C4-2B (cell line): Measurements from ENCODE around the gene LYRM4.

Source experiments
- H3K27ac ChIP-seq: fragments of 450-650 bp; 2 replicates; pipeline ENCODE4 v1.5.1; 2017
- CTCF ChIP-seq: fragments of 450-650 bp; conservative IDR thresholded peaks from 2 replicates; pipeline ENCODE4 v1.5.1; 2017; ENCODE audit warnings: mild to moderate bottlenecking
- ZFX ChIP-seq: fragments of 450-650 bp; IDR thresholded peaks from 2 replicates; pipeline ENCODE4 v1.6.1; 2017

Gene LYRM4

GRCh38 chr6:5290097-5290496 lies 29.3 kb upstream of the LYRM4 start:
- H3K27ac ChIP-seq, result no peak overlapping the region
- TF ChIP-seq ZFX, result no peak
- no peak for TF ChIP-seq CTCF

- no peak for TF ChIP-seq CTCF
- no peak for TF ChIP-seq ZFX
- H3K27ac ChIP-seq, result no peak overlapping the region
These were observed 27.2 kb upstream of the LYRM4 start for GRCh38 chr6:5287966-5288297.

GRCh38 chr6:5287205-5287965 lies 26.6 kb upstream of the LYRM4 start:
- no peak overlapping the region for H3K27ac ChIP-seq
- TF ChIP-seq CTCF (no peak), ZFX (no peak)

GRCh38 chr6:5286780-5287179 lies 26.0 kb upstream of the LYRM4 start:
- no peak overlapping the region for H3K27ac ChIP-seq
- TF ChIP-seq ZFX (no peak), CTCF (no peak)

- TF ChIP-seq CTCF, result no peak
- no peak for TF ChIP-seq ZFX
- no peak overlapping the region for H3K27ac ChIP-seq
These were observed 24.8 kb upstream of the LYRM4 start for GRCh38 chr6:5285526-5285925.

GRCh38 chr6:5285081-5285480 lies 24.3 kb upstream of the LYRM4 start:
- no peak for TF ChIP-seq ZFX
- TF ChIP-seq CTCF, result no peak
- H3K27ac ChIP-seq, result no peak overlapping the region

GRCh38 chr6:5282191-5282623 lies 21.5 kb upstream of the LYRM4 start:
- no peak overlapping the region for H3K27ac ChIP-seq
- TF ChIP-seq ZFX, result no peak
- TF ChIP-seq CTCF, result no peak
